Prostate gland (tissue), 2 donors: Measurements from ENCODE around the gene ALKBH3. TPM values are rescaled to one million over a fixed set of nuclear protein-coding genes. Genes with fewer than 3 reads are reported as not detected.

Experiments used
- DNase-seq: peaks from one replicate; pipeline ENCODE4 v3.0.0-alpha.2; 2019; ENCODE audit warnings: low spot score
- H3K27ac ChIP-seq, 2 donors: fragments of 200-600 bp; sonication (generic); 2 replicates each; pipeline ENCODE4 v1.5.1; 2017 to 2019
- H3K27me3 ChIP-seq: fragments of 200-600 bp; sonication (generic); replicated peaks from 2 replicates; pipeline ENCODE4 v1.5.1; 2019; ENCODE audit not compliant: insufficient read depth
- H3K36me3 ChIP-seq, 2 donors: fragments of 200-600 bp; sonication (generic); 1 replicate in 1 of 2; 2 replicates in 1 of 2; pipeline versions ENCODE4 v1.5.1 to v1.8.1; 2017 to 2019
- H3K4me1 ChIP-seq: fragments of 200-600 bp; sonication (generic); replicated peaks from 2 replicates; pipeline ENCODE4 v1.5.1; 2019
- H3K4me3 ChIP-seq, 2 donors: fragments of 200-600 bp; sonication (generic); 2 replicates each; pipeline ENCODE4 v1.5.1; 2017 to 2019
- H3K9me3 ChIP-seq: fragments of 200-600 bp; sonication (generic); 2 replicates; pipeline ENCODE4 v1.5.1; 2017
- CTCF ChIP-seq, 4 experiments: fragments of 200-600 bp in 2 of 4; fragments of 450-650 bp in 2 of 4; sonication (generic) in 2 of 4; IDR thresholded peaks; 1 replicate in 3 of 4; 2 replicates in 1 of 4; pipeline ENCODE4 v1.5.1; 2016 to 2019; ENCODE audit warnings: antibody characterized with exemption in 4 of 4, mild to moderate bottlenecking in 2 of 4, moderate library complexity in 2 of 4
- POLR2A ChIP-seq: fragments of 450-650 bp; IDR thresholded peaks from one replicate; pipeline ENCODE4 v1.6.1; 2016; ENCODE audit warnings: antibody characterized with exemption, mild to moderate bottlenecking
- POLR2AphosphoS5 ChIP-seq: sonication (generic); formaldehyde crosslinking; IDR thresholded peaks from one replicate; pipeline ENCODE4 v1.6.1; 2017; ENCODE audit warnings: antibody characterized with exemption
- WGBS: methylation state at CpG from one replicate; pipeline ENCODE4 v1.1.5; 2018; 5-methylcytosine and 5-hydroxymethylcytosine counted together
- intact Hi-C: fragments of 100-400 bp; cut with DNase I; formaldehyde crosslinking; loops from one replicate; pipeline ENCODE4 v1.14.2; 2022
- total RNA-seq, 2 donors: library from RNA; depleted of rRNA; stranded (reverse); fragments of >200 nt; gene quantifications; one replicate each; pipeline ENCODE4 v1.1.0, GENCODE V29; 2016

Gene ALKBH3
- total RNA-seq, 2 donors from 2014 or later, result 37.6 to 55.7 TPM

GRCh38 chr11:43899094-43899493 is 18.5 kb downstream of the ALKBH3 start:
- TF ChIP-seq POLR2AphosphoS5 (no peak), POLR2A (no peak), CTCF (IDR thresholded peaks at IDR 0.05) (no peak)
- H3K4me1 ChIP-seq, result peaks cover 16% of the 10 kb centered on the region
- peaks cover 6 to 9% of the 10 kb centered on the region in 2 donors for H3K36me3 ChIP-seq
- intact Hi-C loops, result no loop called here
- DNase-seq, result no peak
- 89% methylated on average over 13 of the region's 13 CpGs for WGBS
- no peak overlapping the region for H3K27ac ChIP-seq
- no peak overlapping the region for H3K4me3 ChIP-seq
- no peaks in the 10 kb centered on the region for H3K9me3 ChIP-seq
- no peaks in the 10 kb centered on the region for H3K27me3 ChIP-seq

DNA sequence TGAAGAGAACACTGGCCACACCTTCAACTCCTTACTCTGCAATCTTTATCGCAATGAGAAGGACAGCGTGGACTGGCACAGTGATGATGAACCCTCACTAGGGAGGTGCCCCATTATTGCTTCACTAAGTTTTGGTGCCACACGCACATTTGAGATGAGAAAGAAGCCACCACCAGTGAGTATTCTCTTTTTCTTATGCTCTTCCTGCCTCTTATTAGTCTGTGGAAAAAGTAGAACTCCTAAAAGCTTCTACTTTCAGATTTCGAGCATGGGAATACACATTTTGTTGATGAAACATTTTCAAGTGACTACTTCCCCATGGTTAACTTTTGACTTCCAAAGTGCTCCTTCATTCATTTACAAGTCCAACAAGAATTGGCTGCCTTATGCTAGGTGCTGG is 20.9 kb downstream of the ALKBH3 start:
- intact Hi-C loops, result no loop called here

DNA sequence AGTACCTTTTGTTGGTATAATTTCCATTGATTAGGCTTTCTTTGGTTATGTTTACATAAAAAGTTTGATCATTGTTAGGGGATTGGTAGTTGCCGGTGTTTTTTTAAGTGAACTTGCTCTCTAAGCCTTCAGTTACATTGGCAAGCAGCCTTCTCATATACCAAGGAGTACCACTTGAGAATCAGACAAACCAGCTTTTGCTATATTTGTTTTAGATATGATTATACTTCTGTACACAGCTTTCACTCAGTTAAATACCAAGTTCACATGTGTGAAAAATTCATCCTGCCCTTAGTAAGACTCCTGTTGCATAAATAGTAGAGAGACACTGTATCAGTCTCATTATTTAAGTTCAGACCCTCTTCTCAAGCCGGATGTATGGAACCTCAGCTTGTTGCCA is 22.4 kb downstream of the ALKBH3 start:
- intact Hi-C loops, result no loop called here
- no peak overlapping the region for H3K4me3 ChIP-seq
- no peak for DNase-seq
- H3K27ac ChIP-seq, result no peak overlapping the region
- H3K4me1 ChIP-seq, result peaks cover 7% of the 10 kb centered on the region
- peaks cover 0 to 6% of the 10 kb centered on the region in 2 donors for H3K36me3 ChIP-seq
- 82% methylated on average over 2 of the region's 2 CpGs for WGBS
- no peaks in the 10 kb centered on the region for H3K27me3 ChIP-seq
- H3K9me3 ChIP-seq, result no peaks in the 10 kb centered on the region
- no peak for TF ChIP-seq POLR2AphosphoS5
- no peak for TF ChIP-seq CTCF (IDR thresholded peaks at IDR 0.05)
- TF ChIP-seq POLR2A, result no peak

More for the DNA sequence above, 20.9 kb downstream of the ALKBH3 start:
- Histone ChIP-seq H3K4me3 (no peak overlapping the region), H3K9me3 (no peaks in the 10 kb centered on the region), H3K4me1 (peaks cover 7% of the 10 kb centered on the region), H3K27ac (no peak overlapping the region), H3K27me3 (no peaks in the 10 kb centered on the region), H3K36me3 (peaks cover 6 to 9% of the 10 kb centered on the region in 2 donors)
- no peak for TF ChIP-seq CTCF (IDR thresholded peaks at IDR 0.05)
- no peak for TF ChIP-seq POLR2AphosphoS5
- no peak for TF ChIP-seq POLR2A
- DNase-seq, result no peak
- WGBS, result 95% methylated on average over 4 of the region's 4 CpGs

GRCh38 chr11:43903969-43904368 is 23.3 kb downstream of the ALKBH3 start:
- Histone ChIP-seq H3K4me3 (no peak overlapping the region), H3K4me1 (peaks cover 7% of the 10 kb centered on the region), H3K36me3 (peaks cover 0 to 6% of the 10 kb centered on the region in 2 donors), H3K27ac (no peak overlapping the region), H3K27me3 (no peaks in the 10 kb centered on the region), H3K9me3 (no peaks in the 10 kb centered on the region)
- intact Hi-C loops, result no loop called here
- TF ChIP-seq CTCF (IDR thresholded peaks at IDR 0.05) (no peak), POLR2A (no peak), POLR2AphosphoS5 (no peak)
- DNase-seq, result no peak
- 82% methylated on average over 4 of the region's 4 CpGs for WGBS

GRCh38 chr11:43904742-43905535 is 24.3 kb downstream of the ALKBH3 start:
- no peak overlapping the region for H3K4me3 ChIP-seq
- H3K4me1 ChIP-seq, result peaks cover 7% of the 10 kb centered on the region
- TF ChIP-seq CTCF (IDR thresholded peaks at IDR 0.05) (no peak), POLR2A (no peak), POLR2AphosphoS5 (peak; percentile 9)
- intact Hi-C loops, result no loop called here
- peak overlapping the region in 1 of 2 donors; percentile 8 for H3K27ac ChIP-seq
- 43% methylated on average over 10 of the region's 10 CpGs for WGBS
- H3K27me3 ChIP-seq, result no peaks in the 10 kb centered on the region
- H3K36me3 ChIP-seq, result peaks cover 0 to 6% of the 10 kb centered on the region in 2 donors
- H3K9me3 ChIP-seq, result no peaks in the 10 kb centered on the region
- DNase-seq, result no peak
